SK-N-MC (cell line): ENCODE measurements around the gene KARS1.

ENCODE experiments used
- DNase-seq: peaks from one replicate; pipeline ENCODE4 v3.0.0-alpha.2; 2011; ENCODE audit warnings: low read depth, low spot score
- H3K27ac ChIP-seq: fragments of 200-600 bp; sonication (generic); 2 replicates; pipeline ENCODE4 v1.5.1; 2016; ENCODE audit warnings: mixed run types
- H3K36me3 ChIP-seq: fragments of 200-600 bp; sonication (generic); 2 replicates; pipeline ENCODE4 v1.6.1; 2017; ENCODE audit warnings: antibody characterized with exemption, low read length, mixed read lengths; ENCODE audit not compliant: insufficient read depth
- H3K4me3 ChIP-seq: fragments of 200-600 bp; sonication (generic); 2 replicates; pipeline ENCODE4 v1.5.1; 2016
- H3K9ac ChIP-seq: fragments of 200-600 bp; sonication (generic); 2 replicates; pipeline ENCODE4 v1.8.0; 2017; ENCODE audit warnings: mixed run types, mixed read lengths; ENCODE audit not compliant: insufficient read length
- H3K9me3 ChIP-seq: fragments of 200-600 bp; sonication (generic); 2 replicates; pipeline ENCODE4 v1.6.1; 2017; ENCODE audit warnings: low read depth, mild to moderate bottlenecking, antibody characterized with exemption, low read length, moderate library complexity, mixed read lengths
- EZH2 ChIP-seq: fragments of 200-600 bp; sonication (generic); IDR thresholded peaks from one replicate; pipeline ENCODE4 v1.6.1; 2017; ENCODE audit warnings: antibody characterized with exemption
- FOXP2 ChIP-seq: optimal IDR thresholded peaks from 2 replicates; pipeline ENCODE3; 2011; ENCODE audit warnings: mild to moderate bottlenecking, moderate library complexity; ENCODE audit not compliant: insufficient read depth; ENCODE audit errors: extremely low read length, control extremely low read depth
- POLR2AphosphoS5 ChIP-seq: IDR thresholded peaks from 2 replicates; pipeline ENCODE4 v1.6.1; 2012; ENCODE audit warnings: mild to moderate bottlenecking, low read depth, low read length, borderline replicate concordance

The KARS1 gene

GRCh38 chr16:75647492-75648264 is at the start of gene KARS1, which contains the start of gene TERF2IP:
KARS1 (minus strand) TSS chr16:75647665; CDS start chr16:75647639, 26 bp downstream.
TERF2IP (plus strand) TSS chr16:75647773; CDS start chr16:75647883, 110 bp downstream.
- peaks cover 24% of the 10 kb centered on the region; the same call in 1 of the 2 replicates for H3K36me3 ChIP-seq
- no peak for DNase-seq
- H3K27ac ChIP-seq: peak within 1 kb of the TSS; percentile 84
- TF ChIP-seq FOXP2 (no peak), POLR2AphosphoS5 (peak; percentile 86), EZH2 (no peak)
- H3K9ac ChIP-seq: peak within 1 kb of the TSS; percentile 92
- H3K9me3 ChIP-seq: no peaks in the 10 kb centered on the region
- peak within 1 kb of the TSS; percentile 89 for H3K4me3 ChIP-seq

GRCh38 chr16:75695708-75696107 is 48.2 kb upstream of the KARS1 start:
- no peak overlapping the region for H3K9ac ChIP-seq
- no peak overlapping the region for H3K4me3 ChIP-seq
- no peaks in the 10 kb centered on the region for H3K36me3 ChIP-seq
- no peak overlapping the region for H3K27ac ChIP-seq
- no peaks in the 10 kb centered on the region for H3K9me3 ChIP-seq
- DNase-seq: no peak
- TF ChIP-seq EZH2: no peak
- no peak for TF ChIP-seq FOXP2
- no peak for TF ChIP-seq POLR2AphosphoS5

GRCh38 chr16:75687361-75687760 is 39.9 kb upstream of the KARS1 start:
- H3K27ac ChIP-seq: no peak overlapping the region
- H3K9me3 ChIP-seq: no peaks in the 10 kb centered on the region
- no peaks in the 10 kb centered on the region for H3K36me3 ChIP-seq
- H3K4me3 ChIP-seq: no peak overlapping the region
- TF ChIP-seq FOXP2: no peak
- no peak for TF ChIP-seq EZH2
- no peak for TF ChIP-seq POLR2AphosphoS5
- no peak for DNase-seq
- no peak overlapping the region for H3K9ac ChIP-seq

- Histone ChIP-seq H3K36me3 (no peaks in the 10 kb centered on the region), H3K4me3 (no peak overlapping the region), H3K27ac (no peak overlapping the region), H3K9me3 (no peaks in the 10 kb centered on the region), H3K9ac (no peak overlapping the region)
- no peak for DNase-seq
- TF ChIP-seq FOXP2 (no peak), EZH2 (no peak), POLR2AphosphoS5 (no peak)
These were observed 34.8 kb upstream of the KARS1 start for GRCh38 chr16:75682308-75682707.

- Histone ChIP-seq H3K27ac (no peak overlapping the region), H3K4me3 (no peak overlapping the region), H3K9ac (no peak overlapping the region), H3K36me3 (no peaks in the 10 kb centered on the region), H3K9me3 (no peaks in the 10 kb centered on the region)
- TF ChIP-seq POLR2AphosphoS5 (no peak), FOXP2 (no peak), EZH2 (no peak)
- no peak for DNase-seq
These were observed 31.9 kb upstream of the KARS1 start for GRCh38 chr16:75679366-75679765.

- no peaks in the 10 kb centered on the region for H3K36me3 ChIP-seq
- TF ChIP-seq FOXP2 (no peak), EZH2 (no peak), POLR2AphosphoS5 (no peak)
- no peaks in the 10 kb centered on the region for H3K9me3 ChIP-seq
- H3K27ac ChIP-seq: no peak within 1 kb of the TSS
- no peak within 1 kb of the TSS for H3K9ac ChIP-seq
- no peak within 1 kb of the TSS for H3K4me3 ChIP-seq
- no peak for DNase-seq
These were observed 29.4 kb upstream of the KARS1 start, which contains the start of gene CPHXL2 for GRCh38 chr16:75676909-75677308. CPHXL2 (minus strand) TSS chr16:75677009; CDS start chr16:75676999, 10 bp downstream.

- Histone ChIP-seq H3K4me3 (no peak overlapping the region), H3K36me3 (no peaks in the 10 kb centered on the region), H3K9ac (no peak overlapping the region), H3K9me3 (no peaks in the 10 kb centered on the region), H3K27ac (no peak overlapping the region)
- TF ChIP-seq EZH2 (no peak), FOXP2 (no peak), POLR2AphosphoS5 (no peak)
- no peak for DNase-seq
These were observed 20.0 kb upstream of the KARS1 start for GRCh38 chr16:75667503-75667902.

GRCh38 chr16:75660726-75661302 is 13.3 kb upstream of the KARS1 start:
- Histone ChIP-seq H3K36me3 (peaks cover 21% of the 10 kb centered on the region), H3K9me3 (no peaks in the 10 kb centered on the region), H3K9ac (no peak overlapping the region), H3K27ac (no peak overlapping the region), H3K4me3 (no peak overlapping the region)
- DNase-seq: no peak
- TF ChIP-seq POLR2AphosphoS5: no peak
- TF ChIP-seq FOXP2: no peak
- TF ChIP-seq EZH2: no peak

GRCh38 chr16:75660321-75660720 is 12.9 kb upstream of the KARS1 start:
- Histone ChIP-seq H3K27ac (no peak overlapping the region), H3K4me3 (no peak overlapping the region), H3K9me3 (no peaks in the 10 kb centered on the region), H3K36me3 (peaks cover 25% of the 10 kb centered on the region), H3K9ac (no peak overlapping the region)
- TF ChIP-seq POLR2AphosphoS5 (no peak), FOXP2 (no peak), EZH2 (no peak)
- DNase-seq: no peak
